Activated CD4-positive, alpha-beta T cell treated with anti-CD3 and anti-CD28 coated beads, Interleukin-2, amount 10 ng/mL, durations not matched to agents 7 days and 5 days (primary cell): ENCODE results near the gene DCUN1D2. TPM values are rescaled to one million over a fixed set of nuclear protein-coding genes. Genes with fewer than 3 reads are reported as not detected.
A peak's percentile ranks its signal among the peaks of the same experiment; 100 is the strongest.
"Not testable (repeated sequence)": the region's sequence is repeated elsewhere in the genome, so short reads cannot be mapped to it uniquely, and the experiment has no call there.

Source experiments
- CTCF ChIA-PET: fragments of 350-600 bp; sonication (Branson Sonifier 250); formaldehyde crosslinking; loops from one replicate; lab custom pipeline; 2021; ENCODE audit warnings: antibody characterized with exemption; lab: Charles Lee
- POLR2A ChIA-PET: fragments of 350-600 bp; sonication (Branson Sonifier 250); formaldehyde crosslinking; loops from one replicate; lab custom pipeline; 2021; ENCODE audit warnings: antibody characterized with exemption; lab: Charles Lee
- DNase-seq: peaks from one replicate; pipeline ENCODE4 v3.0.0-alpha.2; 2020
- H3K27ac Mint-ChIP-seq: one replicate; pipeline ENCODE4 v1.8.0; 2021; ENCODE audit warnings: mild to moderate bottlenecking, moderate library complexity, mixed read lengths
- H3K27me3 Mint-ChIP-seq: one replicate; pipeline ENCODE4 v1.8.0; 2021; ENCODE audit warnings: mixed read lengths
- H3K36me3 Mint-ChIP-seq: one replicate; pipeline ENCODE4 v1.8.0; 2021; ENCODE audit warnings: low read depth, mixed read lengths
- H3K4me1 Mint-ChIP-seq: one replicate; pipeline ENCODE4 v1.8.0; 2021; ENCODE audit warnings: mixed read lengths
- H3K4me3 Mint-ChIP-seq: one replicate; pipeline ENCODE4 v1.8.0; 2021; ENCODE audit warnings: mild to moderate bottlenecking, moderate library complexity, mixed read lengths
- H3K9me3 Mint-ChIP-seq: one replicate; pipeline ENCODE4 v1.8.0; 2021; ENCODE audit warnings: mixed read lengths
- total RNA-seq, 2 experiments: library from RNA; stranded (reverse); gene quantifications; one replicate each; pipeline ENCODE4 v1.2.3, GENCODE V29; 2021

The DCUN1D2 gene
- total RNA-seq, 2 experiments from 2014 or later, result 13.9 to 20.3 TPM

- CTCF ChIA-PET, result interaction anchor here (0.6 kb wide), 1 partner anchor 147 kb away, joined by 3 read pairs; no protein-coding TSS in a partner anchor
- Mint-ChIP-seq H3K4me3 (no peak within 1 kb of the TSS), H3K27me3 (no peaks in the 10 kb centered on the region), H3K4me1 (no peaks in the 10 kb centered on the region), H3K36me3 (peaks cover 3% of the 10 kb centered on the region), H3K9me3 (no peaks in the 10 kb centered on the region), H3K27ac (no peak within 1 kb of the TSS)
- POLR2A ChIA-PET, result no interaction called here
- DNase-seq, result no peak
Observed at GRCh38 chr13:113452942-113453901, 37.3 kb downstream of the DCUN1D2 start, which contains the start of gene ADPRHL1. Gene ADPRHL1 (minus strand): TSS chr13:113453488. CDS start chr13:113453437, 51 bp downstream.

- ChIA-PET CTCF (no interaction called here), POLR2A (no interaction called here)
- DNase-seq, result no peak
- H3K9me3 Mint-ChIP-seq, result peaks cover 6% of the 10 kb centered on the region
- H3K36me3 Mint-ChIP-seq, result peaks cover 3% of the 10 kb centered on the region
- H3K27me3 Mint-ChIP-seq, result no peaks in the 10 kb centered on the region
- H3K4me3 Mint-ChIP-seq, result no peak overlapping the region
- H3K4me1 Mint-ChIP-seq, result no peaks in the 10 kb centered on the region
- H3K27ac Mint-ChIP-seq, result no peak overlapping the region
Observed at GRCh38 chr13:113452466-113452865, 38.0 kb downstream of the DCUN1D2 start.

- no peak overlapping the region for H3K27ac Mint-ChIP-seq
- CTCF ChIA-PET, result no interaction called here
- peaks cover 3% of the 10 kb centered on the region for H3K36me3 Mint-ChIP-seq
Observed at GRCh38 chr13:113451951-113452421, 38.5 kb downstream of the DCUN1D2 start.

GRCh38 chr13:113450861-113451620 lies 39.5 kb downstream of the DCUN1D2 start:
- H3K4me1 Mint-ChIP-seq, H3K9me3 Mint-ChIP-seq, H3K36me3 Mint-ChIP-seq, H3K27ac Mint-ChIP-seq, POLR2A ChIA-PET, H3K27me3 Mint-ChIP-seq, DNase-seq, H3K4me3 Mint-ChIP-seq: not testable (repeated sequence)
- CTCF ChIA-PET, result interaction anchor here (0.7 kb wide), 1 partner anchor 12 kb away, joined by 3 read pairs; no protein-coding TSS in a partner anchor

More at GRCh38 chr13:113451951-113452421, 38.5 kb downstream of the DCUN1D2 start:
- Mint-ChIP-seq H3K27me3 (no peaks in the 10 kb centered on the region), H3K9me3 (peaks cover 8% of the 10 kb centered on the region), H3K4me1 (no peaks in the 10 kb centered on the region), H3K4me3 (no peak overlapping the region)
- POLR2A ChIA-PET, result no interaction called here
- no peak for DNase-seq

GRCh38 chr13:113450348-113450744 lies 40.2 kb downstream of the DCUN1D2 start:
- H3K4me3 Mint-ChIP-seq, H3K27ac Mint-ChIP-seq, H3K9me3 Mint-ChIP-seq, H3K4me1 Mint-ChIP-seq, CTCF ChIA-PET, H3K27me3 Mint-ChIP-seq, DNase-seq, POLR2A ChIA-PET, H3K36me3 Mint-ChIP-seq: not testable (repeated sequence)

- no peak overlapping the region for H3K27ac Mint-ChIP-seq
- H3K4me3 Mint-ChIP-seq, result no peak overlapping the region
- CTCF ChIA-PET, result no interaction called here
- POLR2A ChIA-PET, result no interaction called here
- no peaks in the 10 kb centered on the region for H3K4me1 Mint-ChIP-seq
- DNase-seq, result no peak
- H3K27me3 Mint-ChIP-seq, result no peaks in the 10 kb centered on the region
- peaks cover 8% of the 10 kb centered on the region for H3K9me3 Mint-ChIP-seq
- no peaks in the 10 kb centered on the region for H3K36me3 Mint-ChIP-seq
Observed at GRCh38 chr13:113449693-113450347, 40.7 kb downstream of the DCUN1D2 start.

- H3K36me3 Mint-ChIP-seq, result no peaks in the 10 kb centered on the region
- H3K27me3 Mint-ChIP-seq, result no peaks in the 10 kb centered on the region
- peak overlapping the region; percentile 14 for H3K27ac Mint-ChIP-seq
- DNase-seq, result peak; percentile 12
- ChIA-PET CTCF (interaction anchor here (0.7 kb wide), 1 partner anchor 14 kb away, joined by 3 read pairs; no protein-coding TSS in a partner anchor), POLR2A (no interaction called here)
- peaks cover 8% of the 10 kb centered on the region for H3K9me3 Mint-ChIP-seq
- peak overlapping the region; percentile 34 for H3K4me3 Mint-ChIP-seq
- no peaks in the 10 kb centered on the region for H3K4me1 Mint-ChIP-seq
Observed at GRCh38 chr13:113448885-113449692, 41.4 kb downstream of the DCUN1D2 start.

GRCh38 chr13:113448545-113448884 lies 42.0 kb downstream of the DCUN1D2 start:
- no peak for DNase-seq
- peaks cover 8% of the 10 kb centered on the region for H3K9me3 Mint-ChIP-seq
- no peaks in the 10 kb centered on the region for H3K36me3 Mint-ChIP-seq
- ChIA-PET CTCF (interaction anchor here (0.7 kb wide), 1 partner anchor 14 kb away, joined by 3 read pairs; no protein-coding TSS in a partner anchor), POLR2A (no interaction called here)
- H3K4me1 Mint-ChIP-seq, result no peaks in the 10 kb centered on the region
- H3K4me3 Mint-ChIP-seq, result peak overlapping the region; percentile 34
- peak overlapping the region; percentile 14 for H3K27ac Mint-ChIP-seq
- H3K27me3 Mint-ChIP-seq, result no peaks in the 10 kb centered on the region

- Mint-ChIP-seq H3K4me1 (no peaks in the 10 kb centered on the region), H3K27me3 (no peaks in the 10 kb centered on the region), H3K4me3 (no peak overlapping the region), H3K9me3 (peaks cover 8% of the 10 kb centered on the region), H3K27ac (no peak overlapping the region), H3K36me3 (no peaks in the 10 kb centered on the region)
- CTCF ChIA-PET, result no interaction called here
- DNase-seq, result no peak
- POLR2A ChIA-PET, result no interaction called here
Observed at GRCh38 chr13:113447596-113447995, 42.9 kb downstream of the DCUN1D2 start.

GRCh38 chr13:113446488-113446854 lies 44.0 kb downstream of the DCUN1D2 start:
- H3K4me1 Mint-ChIP-seq, result no peaks in the 10 kb centered on the region
- CTCF ChIA-PET, result no interaction called here
- H3K9me3 Mint-ChIP-seq, result peaks cover 8% of the 10 kb centered on the region

GRCh38 chr13:113445791-113446487 lies 44.6 kb downstream of the DCUN1D2 start:
- Mint-ChIP-seq H3K4me3 (no peak overlapping the region), H3K27me3 (no peaks in the 10 kb centered on the region), H3K27ac (no peak overlapping the region), H3K9me3 (peaks cover 8% of the 10 kb centered on the region), H3K36me3 (no peaks in the 10 kb centered on the region), H3K4me1 (no peaks in the 10 kb centered on the region)
- DNase-seq, result no peak
- CTCF ChIA-PET, result no interaction called here
- POLR2A ChIA-PET, result no interaction called here

More at GRCh38 chr13:113446488-113446854, 44.0 kb downstream of the DCUN1D2 start:
- Mint-ChIP-seq H3K36me3 (no peaks in the 10 kb centered on the region), H3K27me3 (no peaks in the 10 kb centered on the region), H3K4me3 (no peak overlapping the region), H3K27ac (no peak overlapping the region)
- POLR2A ChIA-PET, result no interaction called here
- DNase-seq, result no peak
